Kidney capillary endothelial cell (primary cell): Measurements from ENCODE around the gene UBTF.

Experiments used
- DNase-seq: peaks from one replicate; pipeline ENCODE4 v3.0.0-alpha.2; 2018; ENCODE audit warnings: low spot score

The UBTF gene

GRCh38 chr17:44213403-44214229, 5.9 kb downstream of the UBTF start:
- DNase-seq: no peak

GRCh38 chr17:44212507-44213402, 6.7 kb downstream of the UBTF start:
- DNase-seq: no peak

GRCh38 chr17:44211281-44212265, 7.9 kb downstream of the UBTF start:
- no peak for DNase-seq

- peak; percentile 91 for DNase-seq
Observed at GRCh38 chr17:44210342-44211192, 8.9 kb downstream of the UBTF start.

GRCh38 chr17:44209786-44210341, 9.6 kb downstream of the UBTF start:
- no peak for DNase-seq

GRCh38 chr17:44207743-44208142, 11.7 kb downstream of the UBTF start:
- no peak for DNase-seq

GRCh38 chr17:44207319-44207718, 12.2 kb downstream of the UBTF start:
- no peak for DNase-seq

- DNase-seq: no peak
Observed at GRCh38 chr17:44206825-44207155, 12.7 kb downstream of the UBTF start.

GRCh38 chr17:44205962-44206824, 13.3 kb downstream of the UBTF start:
- no peak for DNase-seq

- no peak for DNase-seq
Observed at GRCh38 chr17:44204441-44204882, 15.0 kb downstream of the UBTF start.

GRCh38 chr17:44203731-44204440, 15.6 kb downstream of the UBTF start:
- DNase-seq: peak; percentile 64

GRCh38 chr17:44202756-44203155, 16.7 kb downstream of the UBTF start:
- DNase-seq: no peak

- no peak for DNase-seq
Observed at GRCh38 chr17:44200478-44201155, 18.9 kb downstream of the UBTF start.

- peak; percentile 94 for DNase-seq
Observed at GRCh38 chr17:44199553-44200477, 19.7 kb downstream of the UBTF start, which contains the start of gene ATXN7L3. Gene ATXN7L3, minus strand, starts transcription at chr17:44199884. Its CDS starts 1,814 bp downstream, at chr17:44198070.

GRCh38 chr17:44198721-44199552, 20.5 kb downstream of the UBTF start:
- DNase-seq: no peak
